DND-41 (cell line): Measurements from ENCODE around the gene EML6.

Source experiments
- ATAC-seq: fragments of 200-7000 bp; cut with Tn5 transposase; 3 replicates; pipeline ENCODE4 v1.9.1; 2021; ENCODE audit warnings: low read depth; ENCODE audit not compliant: insufficient read depth
- DNase-seq: peaks from one replicate; pipeline ENCODE4 v3.0.0-alpha.2; 2020
- H2AFZ ChIP-seq: 2 replicates; pipeline ENCODE4 v1.6.0; 2012; ENCODE audit warnings: low read depth, low read length
- H3K27ac ChIP-seq: 2 replicates; pipeline ENCODE4 v1.5.1; 2012; ENCODE audit warnings: low read length, inconsistent platforms
- H3K27me3 ChIP-seq: fragments of 200-600 bp; sonication (generic); 2 replicates; pipeline ENCODE4 v1.6.0; 2012; ENCODE audit warnings: low read length, mild to moderate bottlenecking, inconsistent platforms; ENCODE audit not compliant: insufficient read depth, poor library complexity
- H3K36me3 ChIP-seq: 2 replicates; pipeline ENCODE4 v1.5.1; 2012; ENCODE audit warnings: low read length, inconsistent platforms; ENCODE audit not compliant: insufficient read depth
- H3K4me1 ChIP-seq: 2 replicates; pipeline ENCODE4 v1.5.1; 2012; ENCODE audit warnings: mild to moderate bottlenecking, low read length; ENCODE audit not compliant: insufficient read depth
- H3K4me2 ChIP-seq: 2 replicates; pipeline ENCODE4 v1.6.0; 2012; ENCODE audit warnings: mild to moderate bottlenecking, moderate library complexity, low read length, inconsistent platforms; ENCODE audit not compliant: insufficient read depth
- H3K4me3 ChIP-seq, 2 experiments: fragments of 200-600 bp in 1 of 2; shearing (Covaris generic) in 1 of 2; 2 replicates each; pipeline ENCODE4 v1.5.1; 2012 to 2016; ENCODE audit warnings: inconsistent platforms in 2 of 2, low read length in 2 of 2, mild to moderate bottlenecking in 2 of 2, low read depth in 1 of 2, moderate library complexity in 1 of 2
- H3K79me2 ChIP-seq: 2 replicates; pipeline ENCODE4 v1.6.0; 2012; ENCODE audit warnings: low read length, inconsistent platforms; ENCODE audit not compliant: insufficient read depth
- H3K9ac ChIP-seq: 2 replicates; pipeline ENCODE4 v1.6.0; 2012; ENCODE audit warnings: low read depth, mild to moderate bottlenecking, inconsistent platforms, low read length, moderate library complexity
- H3K9me3 ChIP-seq: 2 replicates; pipeline ENCODE4 v1.5.1; 2012; ENCODE audit warnings: low read length, moderate library complexity, mild to moderate bottlenecking, inconsistent platforms; ENCODE audit not compliant: insufficient read depth, severe bottlenecking
- H4K20me1 ChIP-seq: 2 replicates; pipeline ENCODE4 v1.6.0; 2012; ENCODE audit warnings: low read length; ENCODE audit not compliant: insufficient read depth
- CTCF ChIP-seq: IDR thresholded peaks from 2 replicates; pipeline ENCODE4 v1.5.1; 2012; ENCODE audit warnings: borderline replicate concordance, low read length, moderate library complexity, mild to moderate bottlenecking; ENCODE audit not compliant: poor library complexity, severe bottlenecking; ENCODE audit errors: extremely low read depth
- EZH2 ChIP-seq: IDR thresholded peaks from 3 replicates; pipeline ENCODE4 v1.6.1; 2012; ENCODE audit warnings: borderline replicate concordance, low read depth, mild to moderate bottlenecking, moderate library complexity, low read length, inconsistent platforms; ENCODE audit not compliant: severe bottlenecking

EML6 gene

GRCh38 chr2:54704688-54705605 lies 18.5 kb upstream of the EML6 start:
- DNase-seq: no peak
- no peaks in the 10 kb centered on the region for H3K79me2 ChIP-seq
- no peaks in the 10 kb centered on the region for H4K20me1 ChIP-seq
- no peaks in the 10 kb centered on the region for H3K36me3 ChIP-seq
- H3K9me3 ChIP-seq: no peaks in the 10 kb centered on the region
- H3K27ac ChIP-seq: no peak overlapping the region
- no peak overlapping the region for H3K9ac ChIP-seq
- peak; percentile 84 for ATAC-seq
- no peak overlapping the region for H2AFZ ChIP-seq
- H3K4me1 ChIP-seq: no peaks in the 10 kb centered on the region
- no peak overlapping the region for H3K4me3 ChIP-seq
- no peak overlapping the region for H3K4me2 ChIP-seq
- no peak for TF ChIP-seq EZH2
- peak; percentile 73 for TF ChIP-seq CTCF
- H3K27me3 ChIP-seq: no peaks in the 10 kb centered on the region

- ATAC-seq (no peak), DNase-seq (no peak)
- Histone ChIP-seq H3K4me1 (no peaks in the 10 kb centered on the region), H3K4me3 (no peak overlapping the region), H2AFZ (no peak overlapping the region), H4K20me1 (no peaks in the 10 kb centered on the region), H3K9me3 (no peaks in the 10 kb centered on the region), H3K79me2 (no peaks in the 10 kb centered on the region), H3K36me3 (no peaks in the 10 kb centered on the region), H3K9ac (no peak overlapping the region), H3K27ac (no peak overlapping the region), H3K27me3 (no peaks in the 10 kb centered on the region), H3K4me2 (no peak overlapping the region)
- TF ChIP-seq EZH2: no peak
- TF ChIP-seq CTCF: no peak
Measured at GRCh38 chr2:54706622-54707021, 16.8 kb upstream of the EML6 start.

- ATAC-seq: no peak
- Histone ChIP-seq H3K79me2 (no peaks in the 10 kb centered on the region), H3K4me3 (no peak overlapping the region), H2AFZ (no peak overlapping the region), H3K9me3 (no peaks in the 10 kb centered on the region), H3K4me2 (no peak overlapping the region), H4K20me1 (no peaks in the 10 kb centered on the region), H3K27me3 (no peaks in the 10 kb centered on the region), H3K9ac (no peak overlapping the region), H3K27ac (no peak overlapping the region), H3K36me3 (no peaks in the 10 kb centered on the region), H3K4me1 (no peaks in the 10 kb centered on the region)
- TF ChIP-seq EZH2: no peak
- TF ChIP-seq CTCF: no peak
- DNase-seq: no peak
Measured at GRCh38 chr2:54708584-54709335, 14.7 kb upstream of the EML6 start.
